ENCODE data around the gene ZNF785.

The ZNF785 gene

GRCh38 chr16:30562021-30562420 is 23.5 kb downstream of the ZNF785 start:
- DNase-seq (no peak), ATAC-seq (no peak)
- Mint-ChIP-seq H3K27ac (no peak overlapping the region), H3K9me3 (no peaks in the 10 kb centered on the region), H3K4me3 (peak overlapping the region; percentile 76), H3K27me3 (peaks cover 4% of the 10 kb centered on the region), H3K36me3 (ENCODE audit: low read depth) (no peaks in the 10 kb centered on the region), H3K4me1 (peaks cover 28% of the 10 kb centered on the region)

- DNase-seq (peak; percentile 29), ATAC-seq (no peak)
- Mint-ChIP-seq H3K4me3 (peak overlapping the region; percentile 76), H3K36me3 (ENCODE audit: low read depth) (peaks cover 2% of the 10 kb centered on the region), H3K27ac (peak overlapping the region; percentile 55), H3K4me1 (peaks cover 23% of the 10 kb centered on the region), H3K9me3 (no peaks in the 10 kb centered on the region), H3K27me3 (peaks cover 4% of the 10 kb centered on the region)
Observed at GRCh38 chr16:30561089-30561816, 24.2 kb downstream of the ZNF785 start.

GRCh38 chr16:30559690-30560089 is 25.8 kb downstream of the ZNF785 start:
- peaks cover 4% of the 10 kb centered on the region for H3K27me3 Mint-ChIP-seq
- no peak for ATAC-seq
- no peak overlapping the region for H3K4me3 Mint-ChIP-seq
- H3K36me3 Mint-ChIP-seq (ENCODE audit: low read depth) = peaks cover 9% of the 10 kb centered on the region
- H3K4me1 Mint-ChIP-seq = peaks cover 27% of the 10 kb centered on the region
- no peak for DNase-seq
- H3K27ac Mint-ChIP-seq = peak overlapping the region; percentile 91
- H3K9me3 Mint-ChIP-seq = no peaks in the 10 kb centered on the region

- Mint-ChIP-seq H3K36me3 (ENCODE audit: low read depth) (peaks cover 16% of the 10 kb centered on the region), H3K27ac (peak overlapping the region; percentile 91), H3K9me3 (no peaks in the 10 kb centered on the region), H3K4me3 (peak overlapping the region; percentile 87), H3K27me3 (peaks cover 4% of the 10 kb centered on the region), H3K4me1 (peaks cover 34% of the 10 kb centered on the region)
- ATAC-seq = no peak
- no peak for DNase-seq
Observed at GRCh38 chr16:30558789-30559377, 26.6 kb downstream of the ZNF785 start.

GRCh38 chr16:30557957-30558788 is 27.3 kb downstream of the ZNF785 start, which contains the start of gene ZNF764:
Gene ZNF764 (minus strand): TSS chr16:30558374. CDS start chr16:30558182, 192 bp downstream.
- H3K36me3 Mint-ChIP-seq (ENCODE audit: low read depth) = peaks cover 22% of the 10 kb centered on the region
- no peaks in the 10 kb centered on the region for H3K9me3 Mint-ChIP-seq
- ATAC-seq (peak; percentile 98), DNase-seq (peak; percentile 96)
- H3K27me3 Mint-ChIP-seq = peaks cover 4% of the 10 kb centered on the region
- peak within 1 kb of the TSS; percentile 87 for H3K4me3 Mint-ChIP-seq
- peaks cover 41% of the 10 kb centered on the region for H3K4me1 Mint-ChIP-seq
- H3K27ac Mint-ChIP-seq = peak within 1 kb of the TSS; percentile 91

GRCh38 chr16:30557707-30557956 is 27.9 kb downstream of the ZNF785 start:
- peaks cover 4% of the 10 kb centered on the region for H3K27me3 Mint-ChIP-seq
- H3K9me3 Mint-ChIP-seq = no peaks in the 10 kb centered on the region
- H3K4me3 Mint-ChIP-seq = peak overlapping the region; percentile 87
- peak overlapping the region; percentile 91 for H3K27ac Mint-ChIP-seq
- no peak for ATAC-seq
- peak; percentile 49 for DNase-seq
- H3K4me1 Mint-ChIP-seq = peaks cover 46% of the 10 kb centered on the region
- H3K36me3 Mint-ChIP-seq (ENCODE audit: low read depth) = peaks cover 23% of the 10 kb centered on the region

GRCh38 chr16:30556125-30556473 is 29.4 kb downstream of the ZNF785 start:
- peaks cover 26% of the 10 kb centered on the region for H3K36me3 Mint-ChIP-seq (ENCODE audit: low read depth)
- H3K27me3 Mint-ChIP-seq = peaks cover 2% of the 10 kb centered on the region
- no peaks in the 10 kb centered on the region for H3K9me3 Mint-ChIP-seq
- no peak for ATAC-seq
- no peak for DNase-seq
- H3K4me3 Mint-ChIP-seq = peak overlapping the region; percentile 87
- H3K27ac Mint-ChIP-seq = peak overlapping the region; percentile 91
- H3K4me1 Mint-ChIP-seq = peaks cover 57% of the 10 kb centered on the region

GRCh38 chr16:30555315-30556124 is 30.0 kb downstream of the ZNF785 start:
- H3K36me3 Mint-ChIP-seq (ENCODE audit: low read depth) = peaks cover 26% of the 10 kb centered on the region
- no peak for DNase-seq
- no peak for ATAC-seq
- no peaks in the 10 kb centered on the region for H3K27me3 Mint-ChIP-seq
- peak overlapping the region; percentile 91 for H3K27ac Mint-ChIP-seq
- H3K4me1 Mint-ChIP-seq = peaks cover 58% of the 10 kb centered on the region
- no peak overlapping the region for H3K4me3 Mint-ChIP-seq
- no peaks in the 10 kb centered on the region for H3K9me3 Mint-ChIP-seq

GRCh38 chr16:30554557-30555314 is 30.8 kb downstream of the ZNF785 start:
- no peak for ATAC-seq
- no peak overlapping the region for H3K27ac Mint-ChIP-seq
- H3K4me1 Mint-ChIP-seq = peaks cover 56% of the 10 kb centered on the region
- no peaks in the 10 kb centered on the region for H3K9me3 Mint-ChIP-seq
- H3K36me3 Mint-ChIP-seq (ENCODE audit: low read depth) = peaks cover 26% of the 10 kb centered on the region
- no peaks in the 10 kb centered on the region for H3K27me3 Mint-ChIP-seq
- no peak overlapping the region for H3K4me3 Mint-ChIP-seq
- no peak for DNase-seq

- no peaks in the 10 kb centered on the region for H3K9me3 Mint-ChIP-seq
- peaks cover 50% of the 10 kb centered on the region for H3K4me1 Mint-ChIP-seq
- H3K4me3 Mint-ChIP-seq = no peak overlapping the region
- H3K36me3 Mint-ChIP-seq (ENCODE audit: low read depth) = peaks cover 26% of the 10 kb centered on the region
- peak overlapping the region; percentile 89 for H3K27ac Mint-ChIP-seq
- DNase-seq (no peak), ATAC-seq (no peak)
- H3K27me3 Mint-ChIP-seq = no peaks in the 10 kb centered on the region
Observed at GRCh38 chr16:30553393-30553899, 32.1 kb downstream of the ZNF785 start.

GRCh38 chr16:30552956-30553355 is 32.5 kb downstream of the ZNF785 start:
- ATAC-seq (no peak), DNase-seq (no peak)
- H3K27me3 Mint-ChIP-seq = no peaks in the 10 kb centered on the region
- H3K4me1 Mint-ChIP-seq = peaks cover 50% of the 10 kb centered on the region
- H3K36me3 Mint-ChIP-seq (ENCODE audit: low read depth) = peaks cover 26% of the 10 kb centered on the region
- H3K27ac Mint-ChIP-seq = peak overlapping the region; percentile 89
- H3K4me3 Mint-ChIP-seq = no peak overlapping the region
- no peaks in the 10 kb centered on the region for H3K9me3 Mint-ChIP-seq

GRCh38 chr16:30551781-30552180 is 33.7 kb downstream of the ZNF785 start:
- ATAC-seq (peak; percentile 90), DNase-seq (peak; percentile 54)
- Mint-ChIP-seq H3K27me3 (no peaks in the 10 kb centered on the region), H3K36me3 (ENCODE audit: low read depth) (peaks cover 26% of the 10 kb centered on the region), H3K27ac (peak overlapping the region; percentile 89), H3K4me1 (peaks cover 50% of the 10 kb centered on the region), H3K9me3 (no peaks in the 10 kb centered on the region), H3K4me3 (peak overlapping the region; percentile 57)

- Mint-ChIP-seq H3K4me1 (peaks cover 35% of the 10 kb centered on the region), H3K27ac (no peak overlapping the region), H3K27me3 (no peaks in the 10 kb centered on the region), H3K36me3 (ENCODE audit: low read depth) (peaks cover 8% of the 10 kb centered on the region), H3K9me3 (no peaks in the 10 kb centered on the region), H3K4me3 (no peak overlapping the region)
- no peak for ATAC-seq
- no peak for DNase-seq
Observed at GRCh38 chr16:30548416-30549253, 36.9 kb downstream of the ZNF785 start.
